ENCODE measurements around the gene SEPTIN1.

- peak in 1 of 3 experiments; percentile 30; a peak in 1 of 6 replicates for TF ChIP-seq CTCF (IDR thresholded peaks at IDR 0.05 in 2 of 3, conservative IDR thresholded peaks at IDR 0.05 in 1 of 3; ENCODE audit: borderline replicate concordance in 1 of 3, insufficient read depth in 1 of 3, low read depth in 2 of 3, low read length in 2 of 3)
- peak; percentile 64 for TF ChIP-seq POLR2AphosphoS5 (IDR thresholded peaks at IDR 0.05; ENCODE audit: low read depth, low read length)
- TF ChIP-seq EZH2phosphoT487 (IDR thresholded peaks at IDR 0.05; ENCODE audit: borderline replicate concordance), result no peak
- no peak for TF ChIP-seq REST (IDR thresholded peaks at IDR 0.05; ENCODE audit: low read depth)
- no peak for TF ChIP-seq POLR2A (IDR thresholded peaks at IDR 0.05; ENCODE audit: borderline replicate concordance, extremely low read depth, insufficient read depth, insufficient read length)
- TF ChIP-seq EGR1 (IDR thresholded peaks at IDR 0.05; ENCODE audit: low read depth), result no peak
- no peak for TF ChIP-seq ATF3 (IDR thresholded peaks at IDR 0.05)
- no peak for TF ChIP-seq ZNF274 (IDR thresholded peaks at IDR 0.05; ENCODE audit: low read depth, low read length)
- TF ChIP-seq RAD21 (IDR thresholded peaks at IDR 0.05; ENCODE audit: low read depth), result no peak
- TF ChIP-seq JUND (IDR thresholded peaks at IDR 0.05), result no peak
- no peak for TF ChIP-seq TCF7L2 (IDR thresholded peaks at IDR 0.05; ENCODE audit: borderline replicate concordance, extremely low read depth, insufficient read depth, insufficient read length)
- TF ChIP-seq YY1 (IDR thresholded peaks at IDR 0.05; ENCODE audit: extremely low read depth, insufficient replicate concordance, low read depth, low read length), result no peak
Measured at GRCh38 chr16:30370456-30371247, 11.7 kb downstream of the SEPTIN1 start, which contains the start of gene TBC1D10B.

Measured in HCT116 (cell line).